SW 1271 (cell line): ENCODE data around the gene ARSB.
"Not testable (repeated sequence)": the region's sequence is repeated elsewhere in the genome, so short reads cannot be mapped to it uniquely, and the experiment has no call there.

Experiments
- DNase-seq, 2 experiments: peaks; one replicate each; lab custom pipeline; 2025; lab: John Stamatoyannopoulos, UW

The ARSB gene

GRCh38 chr5:78751872-78752271 is 233.2 kb downstream of the ARSB start:
- DNase-seq: no peak

DNA sequence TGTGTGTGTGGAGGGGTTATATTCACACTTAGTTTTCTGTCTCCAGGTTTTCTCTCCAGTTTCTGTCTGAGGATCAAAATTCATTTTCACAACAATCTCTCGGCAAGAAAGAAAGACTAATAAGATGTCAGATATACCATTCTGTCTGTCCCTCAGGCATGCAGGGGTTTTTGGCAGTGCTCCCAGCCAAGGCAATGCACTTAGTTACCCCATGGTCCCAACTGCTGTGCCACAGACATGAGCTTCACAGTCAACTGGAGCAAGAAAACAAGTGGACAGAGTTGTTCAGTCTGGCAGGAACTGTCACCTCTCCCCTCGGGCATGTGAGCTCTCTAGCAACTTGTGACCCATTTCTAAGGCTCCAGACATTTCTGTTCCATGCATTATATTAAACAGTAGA is 234.8 kb downstream of the ARSB start:
- no peak for DNase-seq

GRCh38 chr5:78747705-78748359 is 237.3 kb downstream of the ARSB start:
- no peak for DNase-seq

DNA sequence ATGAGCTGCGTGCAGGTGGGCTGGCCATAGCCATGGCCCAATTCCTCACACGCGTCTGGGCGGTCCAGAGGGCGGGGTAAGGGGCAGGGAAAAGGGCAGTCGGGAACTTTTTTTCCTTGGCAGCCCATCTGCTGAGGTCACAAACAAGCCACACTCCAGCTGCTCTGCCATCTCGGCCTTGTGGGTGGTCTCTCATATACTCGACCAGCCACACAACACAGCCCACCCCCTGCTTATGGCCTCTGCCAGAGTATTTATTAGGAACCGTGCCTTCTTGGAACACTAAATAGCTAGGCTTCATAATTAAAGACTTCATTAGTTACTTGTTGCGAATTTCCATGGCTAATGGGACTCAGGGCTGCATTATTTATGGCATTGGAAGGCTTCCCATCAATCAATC is 238.1 kb downstream of the ARSB start:
- DNase-seq: no peak

GRCh38 chr5:78746021-78746770 is 238.9 kb downstream of the ARSB start:
- no peak for DNase-seq

- DNase-seq: no peak
Measured at GRCh38 chr5:78744951-78745534, 240.1 kb downstream of the ARSB start.

DNA sequence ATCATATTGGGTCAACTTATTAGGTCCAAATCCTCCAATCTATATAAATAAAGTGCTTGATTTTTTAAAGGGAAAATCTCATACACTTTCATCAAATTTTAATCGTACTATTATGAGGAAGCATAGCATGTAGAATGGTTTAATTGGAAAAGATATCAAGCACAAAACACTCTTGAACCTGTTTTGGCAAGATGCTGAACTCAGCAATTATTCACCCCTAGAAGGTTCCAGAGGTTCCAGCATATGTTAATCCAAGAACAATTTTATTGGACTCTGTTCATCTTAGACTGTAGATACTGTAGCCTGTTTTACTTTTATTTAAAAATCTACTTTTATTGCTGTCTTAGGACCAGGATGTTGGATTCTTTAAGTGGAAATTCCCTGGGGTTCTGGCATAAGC is 244.1 kb downstream of the ARSB start:
- no peak for DNase-seq

- no peak for DNase-seq
Measured at GRCh38 chr5:78738693-78739300, 246.3 kb downstream of the ARSB start.

DNA sequence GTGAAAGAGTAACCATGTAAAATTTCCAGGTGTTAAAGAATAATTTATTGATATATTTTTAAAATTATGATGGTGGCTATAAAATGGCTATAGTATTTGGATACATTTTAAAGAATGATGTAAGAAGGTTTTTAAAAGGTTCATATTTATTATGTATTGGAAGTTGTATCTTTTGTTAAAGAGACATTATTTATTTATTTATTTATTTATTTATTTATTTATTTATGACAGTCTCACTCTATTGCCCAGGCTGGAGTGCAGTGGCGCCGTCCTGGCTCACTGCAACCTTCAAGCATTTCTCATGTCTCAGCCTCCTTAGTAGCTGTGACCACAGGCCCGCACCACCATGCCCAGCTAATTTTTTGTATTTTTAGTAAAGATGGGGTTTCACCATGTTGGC is 247.0 kb downstream of the ARSB start:
- DNase-seq: no peak

DNA sequence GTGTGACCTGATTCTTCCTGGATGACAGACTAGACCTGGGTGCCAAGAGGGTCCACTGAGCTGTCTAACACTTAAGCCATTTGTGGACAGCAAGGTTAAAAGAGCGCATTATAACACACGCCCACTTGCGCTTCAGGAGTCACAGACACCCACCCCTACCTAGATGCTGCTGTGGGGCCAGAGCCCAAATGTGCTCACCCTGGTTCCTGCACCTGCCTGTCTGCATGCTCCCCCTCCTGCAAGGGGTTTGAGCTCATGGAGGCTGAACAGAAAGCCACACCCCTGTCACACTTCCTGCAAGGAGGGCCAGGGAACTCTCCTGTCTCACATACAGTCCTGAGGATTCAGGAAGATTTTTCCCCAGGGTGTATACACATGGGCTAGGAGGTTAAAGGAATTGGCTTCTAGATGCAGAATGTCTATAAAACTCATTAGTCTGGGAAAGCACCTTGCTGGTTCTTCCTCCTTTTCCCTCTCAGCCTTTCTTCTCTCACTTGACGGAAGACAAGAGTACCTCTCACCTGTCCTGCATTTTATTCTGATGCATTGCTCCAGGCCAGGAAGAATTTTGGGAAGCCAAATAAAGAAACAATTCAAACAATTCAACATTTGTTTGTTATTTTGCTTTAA is 249.2 kb downstream of the ARSB start:
- DNase-seq: no peak

- no peak for DNase-seq
Measured at GRCh38 chr5:78734950-78735349, 250.2 kb downstream of the ARSB start.

- no peak for DNase-seq
Measured at GRCh38 chr5:78734094-78734845, 250.8 kb downstream of the ARSB start.

DNA sequence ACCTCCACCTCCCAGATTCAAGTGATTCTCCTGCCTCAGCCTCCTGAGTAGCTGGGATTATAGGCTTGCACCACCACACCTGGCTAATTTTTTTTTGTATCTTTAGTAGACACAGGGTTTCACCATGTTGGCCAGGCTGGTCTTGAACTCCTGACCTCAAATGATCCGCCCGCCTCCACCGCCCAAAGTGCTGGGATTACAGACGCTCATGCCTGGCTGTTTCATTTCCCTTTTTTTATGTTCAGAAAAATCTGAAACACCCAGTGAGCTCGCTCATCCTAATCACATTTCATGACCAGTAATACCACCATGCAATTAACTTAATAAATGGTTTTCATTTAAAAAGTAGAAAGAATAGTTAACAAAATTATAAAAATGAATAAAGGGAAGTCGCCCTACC is 252.4 kb downstream of the ARSB start:
- not testable (repeated sequence) for DNase-seq

- no peak for DNase-seq
Measured at GRCh38 chr5:78731884-78732283, 253.2 kb downstream of the ARSB start.

DNA sequence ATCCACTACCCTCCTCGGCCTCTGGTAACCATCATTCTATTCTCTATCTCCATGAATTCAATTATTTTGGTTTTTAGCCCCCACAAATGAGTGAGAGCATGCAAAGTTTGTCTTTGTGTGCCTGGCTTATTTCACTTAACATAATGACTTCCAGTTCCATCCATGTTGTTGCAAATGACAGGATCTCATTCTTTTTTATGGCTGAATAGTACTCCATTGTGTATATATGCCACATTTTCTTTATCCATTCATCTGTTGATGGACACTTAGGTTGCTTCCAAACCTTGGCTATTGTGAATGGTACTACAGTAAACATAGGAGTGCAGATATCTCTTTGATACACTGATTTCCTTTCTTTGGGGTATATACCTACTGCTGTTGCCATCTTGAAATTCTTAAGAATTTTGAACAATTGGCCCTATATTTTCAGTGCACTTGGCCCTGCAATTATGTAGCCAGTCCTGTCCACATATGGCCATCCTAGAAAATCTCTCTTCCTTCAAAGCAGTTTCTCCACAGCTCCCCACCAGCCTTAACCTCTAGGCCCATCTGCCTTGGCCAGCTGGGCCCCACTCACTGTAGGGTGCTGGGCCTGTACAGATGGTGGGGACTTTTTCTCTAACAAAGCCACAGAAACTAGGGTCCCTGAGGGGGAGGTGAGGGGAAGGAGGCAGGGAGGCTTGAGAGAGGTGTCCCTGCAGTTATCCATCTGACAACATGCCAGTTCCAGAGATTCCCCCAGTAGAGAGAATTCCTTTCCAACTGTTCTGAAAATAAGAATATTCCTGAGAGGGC is 254.6 kb downstream of the ARSB start:
- no peak for DNase-seq

- no peak for DNase-seq
Measured at GRCh38 chr5:78727786-78728761, 257.0 kb downstream of the ARSB start.
